Measurements from ENCODE around the gene EPSTI1. TPM values are rescaled to one million over a fixed set of nuclear protein-coding genes. Genes with fewer than 3 reads are reported as not detected.
"Not testable (repeated sequence)": the region's sequence is repeated elsewhere in the genome, so short reads cannot be mapped to it uniquely, and the experiment has no call there.

Gene EPSTI1
- polyA plus RNA-seq, 1 donor = 13.6 TPM

- DNase-seq = no peak
Measured at GRCh38 chr13:43006893-43007631, 15.0 kb upstream of the EPSTI1 start.

DNA sequence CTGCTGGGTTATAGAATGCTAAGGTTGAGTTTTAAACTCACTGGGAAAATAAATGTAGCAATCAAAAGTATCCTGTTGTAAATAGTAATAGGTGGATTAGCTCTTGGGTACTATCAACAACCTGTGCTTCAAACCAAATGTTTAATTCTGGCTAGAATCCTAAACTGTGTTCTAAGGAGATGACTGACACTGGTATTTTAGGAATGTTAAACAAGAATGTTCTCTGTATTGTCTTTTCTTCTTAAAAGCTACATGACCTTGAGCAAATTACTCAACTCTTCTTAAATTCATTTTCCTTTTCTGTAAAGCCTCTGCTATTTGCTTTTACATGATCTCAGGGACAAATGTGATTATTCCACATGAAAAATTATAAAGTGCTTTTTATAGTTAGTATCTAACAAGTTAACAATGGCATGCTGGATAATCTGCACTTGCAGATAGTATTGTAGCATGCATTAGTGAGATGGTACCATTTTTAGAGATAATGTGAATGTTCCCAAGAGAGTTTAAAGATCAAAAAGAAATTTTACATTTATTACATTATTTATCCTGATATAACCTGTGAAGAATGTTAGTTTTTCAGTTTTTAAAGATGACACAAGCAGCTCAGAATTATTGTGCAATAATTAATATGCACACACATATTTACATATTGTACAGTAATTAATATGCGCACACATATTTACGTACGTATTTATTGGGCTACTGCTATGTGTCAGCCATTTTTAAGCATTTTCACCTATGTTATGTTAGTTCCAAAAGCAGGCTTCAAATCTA, 13.6 kb upstream of the EPSTI1 start:
- no peak for DNase-seq

- no peak for DNase-seq
Measured at GRCh38 chr13:43003729-43004128, 11.7 kb upstream of the EPSTI1 start.

DNA sequence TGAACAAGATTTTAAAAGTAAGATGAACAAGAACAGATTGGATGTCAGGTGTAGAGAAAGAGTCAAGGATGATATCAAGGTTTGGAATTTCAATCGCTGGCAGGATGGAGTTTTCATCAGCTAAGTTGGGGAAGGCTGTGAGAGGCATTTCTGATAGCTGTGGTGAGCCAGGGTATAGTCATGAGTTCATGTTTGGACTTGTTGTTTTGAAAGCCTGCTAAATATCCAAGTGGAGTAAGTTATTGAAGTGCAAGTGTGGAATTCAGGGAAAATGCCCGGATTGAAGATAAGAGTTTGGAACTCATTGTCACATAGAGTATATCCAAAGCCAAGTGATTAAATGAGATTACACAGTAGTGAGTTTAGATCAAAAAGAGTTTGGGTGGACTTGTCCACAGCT, 11.0 kb upstream of the EPSTI1 start:
- no peak for DNase-seq

DNA sequence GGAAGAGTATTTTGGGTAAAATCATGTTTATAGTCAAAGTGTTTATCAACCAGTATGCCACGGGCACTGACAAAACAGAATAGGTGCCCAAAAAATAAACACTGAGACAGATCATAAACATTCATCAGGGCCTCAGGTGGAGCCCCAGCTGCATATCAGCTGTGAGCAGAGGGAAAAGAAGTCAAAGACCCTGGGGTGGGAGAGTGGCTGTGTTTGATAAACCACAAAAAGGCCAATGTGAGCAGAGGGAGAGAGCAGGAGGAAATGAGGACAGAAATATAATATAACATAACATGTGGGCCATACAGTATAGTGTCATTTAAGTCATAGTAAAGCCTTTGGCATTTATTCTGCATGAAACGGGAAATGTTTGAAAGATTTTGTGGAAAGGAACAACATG, 10.0 kb upstream of the EPSTI1 start:
- no peak for DNase-seq

DNA sequence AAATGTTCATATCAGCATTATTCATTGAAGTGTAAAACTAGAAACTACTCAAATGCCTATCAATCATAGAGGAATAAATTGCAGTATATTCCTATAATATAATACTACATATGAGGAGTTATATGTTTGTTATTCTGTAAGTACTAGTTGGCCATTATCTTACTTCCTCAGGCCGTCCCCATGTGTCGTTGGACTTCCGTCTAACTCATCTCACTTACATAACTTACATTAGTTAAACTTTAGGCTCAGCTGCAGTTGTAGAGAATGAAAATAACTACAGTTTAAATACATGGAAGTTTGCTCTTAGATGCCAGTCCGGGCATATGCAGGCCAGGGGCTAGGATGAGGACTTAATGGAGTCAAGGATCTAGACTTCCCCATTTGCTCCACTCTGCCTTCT, 8.6 kb upstream of the EPSTI1 start:
- no peak for DNase-seq

- DNase-seq = no peak
Measured at GRCh38 chr13:42999491-42999890, 7.5 kb upstream of the EPSTI1 start.

- no peak for DNase-seq
Measured at GRCh38 chr13:42997381-42997780, 5.3 kb upstream of the EPSTI1 start.

DNA sequence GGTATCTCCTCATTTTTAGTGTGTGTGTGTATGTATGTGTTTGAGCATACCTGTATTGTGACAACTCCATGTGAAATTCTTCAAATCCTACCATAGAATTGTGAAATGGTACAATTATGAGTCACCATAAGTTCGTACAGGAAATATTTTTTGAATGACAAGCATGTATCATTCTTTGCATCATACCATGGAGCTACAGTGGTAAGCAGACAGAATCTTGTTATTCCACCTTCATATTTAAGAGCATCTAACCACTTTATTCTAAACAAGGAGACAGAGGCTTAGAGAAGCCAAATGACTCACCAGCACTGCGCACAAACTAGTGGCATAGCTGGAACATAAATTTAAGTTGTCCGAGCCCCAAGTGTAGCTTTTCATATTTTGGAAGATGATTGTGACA, 4.5 kb upstream of the EPSTI1 start:
- DNase-seq = no peak

- DNase-seq = no peak
Measured at GRCh38 chr13:42994878-42995277, 2.8 kb upstream of the EPSTI1 start.

DNA sequence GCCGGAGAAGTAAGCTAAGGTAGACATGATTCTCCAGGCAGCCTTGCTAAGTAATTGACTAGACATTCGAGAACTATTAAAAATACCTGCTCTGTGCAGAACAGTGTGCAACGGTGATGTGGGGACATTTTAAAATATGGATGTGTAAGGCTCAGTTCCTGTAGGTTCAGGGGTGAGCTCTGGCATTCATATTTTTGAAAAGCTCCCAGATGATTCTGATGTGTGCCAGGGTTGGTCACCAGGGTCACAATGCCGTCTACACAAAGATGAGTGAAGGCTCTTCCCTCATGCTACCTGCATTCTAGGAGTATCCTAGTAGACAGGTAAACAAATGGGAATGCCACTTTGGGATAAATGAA, 702 bp upstream of the EPSTI1 start:
- DNase-seq = no peak

GRCh38 chr13:42991233-42991897, 676 bp downstream of the EPSTI1 start:
- not testable (repeated sequence) for DNase-seq

- peak; percentile 46 for DNase-seq
Measured at GRCh38 chr13:42990291-42991232, 1.5 kb downstream of the EPSTI1 start.

GRCh38 chr13:42986176-42986574, 5.9 kb downstream of the EPSTI1 start:
- no peak for DNase-seq

DNA sequence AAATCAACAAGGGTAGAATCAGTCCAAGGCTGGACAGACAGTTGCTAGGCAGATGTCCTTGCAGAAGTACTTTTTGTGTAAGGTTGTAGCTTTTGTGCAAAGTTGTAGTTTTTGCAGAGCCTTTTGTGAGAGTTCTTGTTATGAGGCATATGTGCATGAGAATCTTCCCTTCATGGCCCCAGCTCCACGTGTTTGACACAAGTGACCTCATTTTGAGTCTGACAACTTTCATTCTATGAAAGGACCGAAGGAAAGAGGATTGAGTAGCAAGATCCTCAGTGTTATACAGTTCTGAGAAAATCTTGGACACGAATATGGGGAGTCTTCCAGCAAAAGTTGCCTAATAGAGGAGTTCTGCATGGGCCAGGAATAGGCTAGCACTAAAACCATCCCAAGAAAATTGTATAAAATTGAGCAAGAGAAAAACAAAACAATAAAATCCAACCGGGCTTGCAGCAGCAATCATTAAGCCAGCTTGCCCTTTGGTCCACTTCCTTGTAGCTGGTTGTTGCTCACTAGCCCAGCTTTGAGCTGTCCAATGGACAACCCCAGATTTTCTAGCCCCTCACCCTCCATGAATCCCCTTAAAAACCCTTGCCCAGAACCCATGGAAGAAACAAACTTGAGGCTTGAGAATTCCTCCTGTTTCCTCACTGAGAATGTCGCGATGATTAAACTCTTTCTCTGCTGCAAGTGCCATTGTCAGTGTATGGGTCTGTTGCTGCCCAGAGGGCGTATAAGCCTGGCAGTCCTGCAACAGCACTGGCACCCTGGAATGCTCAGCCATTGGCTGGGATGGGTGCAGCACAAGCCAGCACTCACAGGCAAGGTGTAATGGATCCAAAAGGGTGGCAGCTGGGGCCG, 6.5 kb downstream of the EPSTI1 start:
- no peak for DNase-seq

DNA sequence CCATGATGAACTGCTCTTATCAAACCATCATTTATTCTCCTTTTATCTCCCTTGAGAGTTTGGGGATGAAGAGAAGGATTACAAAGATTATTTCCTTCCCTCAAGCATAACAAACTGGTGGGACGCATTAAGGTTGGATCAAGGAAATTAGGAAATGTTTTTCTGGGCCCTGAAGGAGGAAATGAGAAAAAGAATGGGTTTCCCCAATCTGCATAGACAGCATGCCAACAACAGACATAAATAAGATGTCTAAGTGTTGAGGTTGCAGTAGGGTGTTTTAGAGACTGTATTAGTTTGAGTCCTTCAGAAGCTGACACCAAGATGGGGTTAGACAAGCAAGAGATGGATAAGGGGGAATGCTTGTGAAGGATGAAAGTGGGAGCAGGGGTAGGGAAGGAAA, 7.3 kb downstream of the EPSTI1 start:
- no peak for DNase-seq

DNA sequence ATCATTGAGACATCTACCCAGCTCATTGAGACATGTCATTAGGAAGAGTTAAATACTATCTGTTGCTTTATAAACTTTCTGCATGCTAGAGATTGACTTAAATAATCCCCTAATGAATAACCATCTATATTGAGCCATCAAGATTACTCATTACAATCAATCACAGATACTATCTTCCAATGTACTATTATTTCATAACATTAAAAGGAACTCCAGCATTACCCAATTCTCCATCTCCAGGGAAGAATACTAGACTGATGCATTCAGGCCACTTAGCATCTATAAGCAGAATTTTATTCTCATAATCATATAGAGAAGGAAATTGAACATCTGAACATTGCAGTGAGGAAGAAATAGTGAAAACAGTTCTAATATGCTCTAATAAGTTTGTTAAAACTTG, 8.0 kb downstream of the EPSTI1 start:
- DNase-seq = no peak

DNA sequence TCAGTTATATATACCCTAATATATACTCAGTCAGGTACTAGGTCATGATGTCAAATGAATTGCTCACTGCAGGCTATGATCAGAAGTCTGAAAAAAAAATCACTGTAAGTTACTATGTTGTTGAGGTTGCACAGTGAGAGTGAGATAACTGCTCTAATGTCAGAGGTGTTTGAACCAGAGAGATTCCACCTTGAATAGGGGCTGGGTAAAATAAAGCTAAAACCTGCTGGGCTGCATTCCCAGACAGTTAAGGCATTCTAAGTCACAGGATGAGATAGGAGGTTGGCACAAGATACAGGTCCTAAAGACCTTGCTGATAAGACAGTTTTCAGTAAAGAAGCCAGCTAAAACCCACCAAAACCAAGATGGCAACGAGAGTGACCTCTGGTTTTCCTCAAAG, 10.2 kb downstream of the EPSTI1 start:
- DNase-seq = no peak

GRCh38 chr13:42981317-42981716, 10.7 kb downstream of the EPSTI1 start:
- no peak for DNase-seq

DNA sequence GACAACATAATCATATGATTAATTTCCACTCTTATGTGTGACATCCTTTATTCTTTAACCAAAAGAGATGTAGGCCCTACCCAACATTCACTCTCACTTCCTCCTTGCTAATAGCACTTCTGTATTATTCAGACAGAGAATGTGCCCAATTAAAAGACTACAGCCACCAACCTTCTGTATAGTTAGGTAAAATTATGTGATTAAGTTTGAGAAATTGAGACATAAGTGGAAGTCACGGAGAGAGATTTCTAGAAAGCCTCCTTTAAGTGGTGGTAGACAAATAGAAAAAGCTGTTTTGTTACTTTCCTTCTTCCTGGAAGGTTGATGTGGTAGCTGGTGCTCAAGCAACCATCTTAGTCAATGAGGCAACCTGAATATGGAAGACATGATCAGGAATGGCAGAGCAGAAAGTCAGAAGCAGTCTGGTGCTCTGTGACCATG, 14.8 kb downstream of the EPSTI1 start:
- DNase-seq = no peak

DNA sequence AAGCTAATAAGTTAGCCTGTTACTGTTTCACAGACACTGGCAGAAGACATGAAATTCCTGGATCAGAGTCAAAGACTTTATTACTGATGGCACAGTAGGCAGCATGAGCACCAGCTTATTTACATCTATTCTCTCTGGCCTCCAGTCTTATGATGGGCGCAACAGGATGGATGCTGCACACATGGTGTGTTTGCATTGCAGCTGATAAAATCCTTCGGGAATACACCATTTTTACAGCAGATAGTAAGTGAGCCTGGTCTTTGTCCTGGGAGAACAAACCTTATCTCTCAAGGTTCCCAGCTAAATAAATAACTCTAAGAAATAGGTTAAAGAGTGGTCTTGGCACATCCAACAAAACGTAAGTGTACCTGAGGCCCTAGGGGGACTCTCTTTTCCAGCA, 16.0 kb downstream of the EPSTI1 start:
- DNase-seq = no peak
